Measurements from ENCODE around the gene NIPAL3.

DNA sequence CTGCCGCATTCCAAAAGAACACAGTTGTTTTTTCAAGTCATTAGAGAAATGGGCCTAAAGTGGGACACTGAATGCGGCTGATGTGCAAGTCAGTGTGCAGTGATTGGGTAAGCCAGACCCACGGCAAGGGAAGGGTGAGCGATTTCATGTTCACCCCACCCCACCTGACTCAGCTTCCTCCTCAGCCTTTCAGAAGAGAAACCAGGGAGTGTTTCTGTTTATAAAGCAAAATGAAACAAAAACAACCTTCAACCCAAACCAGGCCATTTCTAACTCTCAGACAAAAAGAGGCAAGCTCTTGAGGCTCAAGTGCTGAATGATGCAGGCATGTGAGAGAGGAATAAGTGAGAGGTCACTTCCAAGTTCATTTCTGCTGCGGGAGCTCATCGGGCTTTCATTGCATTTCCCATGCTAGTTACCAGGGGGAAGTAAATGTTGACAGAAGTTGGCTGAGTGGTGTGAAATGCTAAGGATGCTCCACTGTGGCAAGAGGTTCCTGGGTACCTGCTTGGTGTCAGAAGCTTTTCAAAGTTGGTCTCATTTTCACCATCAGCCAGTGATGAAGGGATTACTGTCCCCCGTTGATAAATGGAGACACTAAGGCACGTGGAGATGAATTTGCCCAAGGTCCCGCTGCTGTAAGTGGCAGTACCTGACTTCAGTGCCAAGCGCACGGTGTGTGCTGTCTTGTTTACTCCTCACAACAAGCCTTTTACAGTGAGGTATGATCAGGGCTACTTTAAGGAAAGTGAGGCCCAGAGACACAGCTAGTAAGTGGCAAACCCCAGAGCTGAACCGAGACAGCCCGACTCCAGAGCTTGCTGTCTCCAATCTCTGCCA is 31.1 kb upstream of the NIPAL3 start:
- no peak for TF ChIP-seq POLR2A (IDR thresholded peaks at IDR 0.05)
- TF ChIP-seq, protein P1, sequence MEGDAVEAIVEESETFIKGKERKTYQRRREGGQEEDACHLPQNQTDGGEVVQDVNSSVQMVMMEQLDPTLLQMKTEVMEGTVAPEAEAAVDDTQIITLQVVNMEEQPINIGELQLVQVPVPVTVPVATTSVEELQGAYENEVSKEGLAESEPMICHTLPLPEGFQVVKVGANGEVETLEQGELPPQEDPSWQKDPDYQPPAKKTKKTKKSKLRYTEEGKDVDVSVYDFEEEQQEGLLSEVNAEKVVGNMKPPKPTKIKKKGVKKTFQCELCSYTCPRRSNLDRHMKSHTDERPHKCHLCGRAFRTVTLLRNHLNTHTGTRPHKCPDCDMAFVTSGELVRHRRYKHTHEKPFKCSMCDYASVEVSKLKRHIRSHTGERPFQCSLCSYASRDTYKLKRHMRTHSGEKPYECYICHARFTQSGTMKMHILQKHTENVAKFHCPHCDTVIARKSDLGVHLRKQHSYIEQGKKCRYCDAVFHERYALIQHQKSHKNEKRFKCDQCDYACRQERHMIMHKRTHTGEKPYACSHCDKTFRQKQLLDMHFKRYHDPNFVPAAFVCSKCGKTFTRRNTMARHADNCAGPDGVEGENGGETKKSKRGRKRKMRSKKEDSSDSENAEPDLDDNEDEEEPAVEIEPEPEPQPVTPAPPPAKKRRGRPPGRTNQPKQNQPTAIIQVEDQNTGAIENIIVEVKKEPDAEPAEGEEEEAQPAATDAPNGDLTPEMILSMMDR (IDR thresholded peaks at IDR 0.05), result no peak

All from testis (tissue), 2 donors.